ENCODE data around the gene CCDC78. TPM values are rescaled to one million over a fixed set of nuclear protein-coding genes. Genes with fewer than 3 reads are reported as not detected.

The CCDC78 gene
- total and polyA plus RNA-seq, 2 donors = 0.49 to 0.74 TPM

GRCh38 chr16:736936-737481 lies 10.8 kb upstream of the CCDC78 start:
- no peak overlapping the region for H3K4me3 ChIP-seq (ENCODE audit: low read depth, low read length)
- 95% methylated on average over 29 of the region's 29 CpGs for WGBS
- H3K27ac ChIP-seq (ENCODE audit: low read depth) = no peak overlapping the region
- no peaks in the 10 kb centered on the region for H3K4me1 ChIP-seq (ENCODE audit: insufficient read depth)
- DNase-seq (ENCODE audit: extremely low spot score) = no peak
- no peaks in the 10 kb centered on the region for H3K36me3 ChIP-seq (ENCODE audit: insufficient read depth)

GRCh38 chr16:735982-736453 lies 9.8 kb upstream of the CCDC78 start:
- 88% methylated on average over 13 of the region's 13 CpGs for WGBS
- Histone ChIP-seq H3K4me1 (ENCODE audit: insufficient read depth) (no peaks in the 10 kb centered on the region), H3K4me3 (ENCODE audit: low read depth, low read length) (no peak overlapping the region), H3K36me3 (ENCODE audit: insufficient read depth) (no peaks in the 10 kb centered on the region), H3K27ac (ENCODE audit: low read depth) (no peak overlapping the region)
- no peak for DNase-seq (ENCODE audit: extremely low spot score)

- Histone ChIP-seq H3K4me1 (ENCODE audit: insufficient read depth) (no peaks in the 10 kb centered on the region), H3K27ac (ENCODE audit: low read depth) (no peak overlapping the region), H3K4me3 (ENCODE audit: low read depth, low read length) (no peak overlapping the region), H3K36me3 (ENCODE audit: insufficient read depth) (no peaks in the 10 kb centered on the region)
- DNase-seq (ENCODE audit: extremely low spot score) = no peak
- WGBS = 95% methylated on average over 25 of the region's 25 CpGs
These were observed 9.0 kb upstream of the CCDC78 start for GRCh38 chr16:734981-735881.

GRCh38 chr16:734208-734980 lies 8.2 kb upstream of the CCDC78 start:
- no peak overlapping the region for H3K27ac ChIP-seq (ENCODE audit: low read depth)
- no peak overlapping the region for H3K4me3 ChIP-seq (ENCODE audit: low read depth, low read length)
- 92% methylated on average over 49 of the region's 49 CpGs for WGBS
- no peak for DNase-seq (ENCODE audit: extremely low spot score)
- H3K36me3 ChIP-seq (ENCODE audit: insufficient read depth) = no peaks in the 10 kb centered on the region
- no peaks in the 10 kb centered on the region for H3K4me1 ChIP-seq (ENCODE audit: insufficient read depth)

- Histone ChIP-seq H3K4me1 (ENCODE audit: insufficient read depth) (no peaks in the 10 kb centered on the region), H3K4me3 (ENCODE audit: low read depth, low read length) (no peak overlapping the region), H3K27ac (ENCODE audit: low read depth) (no peak overlapping the region), H3K36me3 (ENCODE audit: insufficient read depth) (no peaks in the 10 kb centered on the region)
- no peak for DNase-seq (ENCODE audit: extremely low spot score)
- 82% methylated on average over 34 of the region's 34 CpGs for WGBS
These were observed 7.4 kb upstream of the CCDC78 start for GRCh38 chr16:733382-734207.

GRCh38 chr16:732936-733335 lies 6.7 kb upstream of the CCDC78 start:
- 86% methylated on average over 13 of the region's 13 CpGs for WGBS
- no peaks in the 10 kb centered on the region for H3K36me3 ChIP-seq (ENCODE audit: insufficient read depth)
- H3K27ac ChIP-seq (ENCODE audit: low read depth) = no peak overlapping the region
- no peaks in the 10 kb centered on the region for H3K4me1 ChIP-seq (ENCODE audit: insufficient read depth)
- H3K4me3 ChIP-seq (ENCODE audit: low read depth, low read length) = no peak overlapping the region
- no peak for DNase-seq (ENCODE audit: extremely low spot score)

- 94% methylated on average over 12 of the region's 12 CpGs for WGBS
- Histone ChIP-seq H3K36me3 (ENCODE audit: insufficient read depth) (no peaks in the 10 kb centered on the region), H3K27ac (ENCODE audit: low read depth) (no peak overlapping the region), H3K4me3 (ENCODE audit: low read depth, low read length) (no peak overlapping the region), H3K4me1 (ENCODE audit: insufficient read depth) (no peaks in the 10 kb centered on the region)
- no peak for DNase-seq (ENCODE audit: extremely low spot score)
These were observed 6.1 kb upstream of the CCDC78 start for GRCh38 chr16:732332-732731.

DNA sequence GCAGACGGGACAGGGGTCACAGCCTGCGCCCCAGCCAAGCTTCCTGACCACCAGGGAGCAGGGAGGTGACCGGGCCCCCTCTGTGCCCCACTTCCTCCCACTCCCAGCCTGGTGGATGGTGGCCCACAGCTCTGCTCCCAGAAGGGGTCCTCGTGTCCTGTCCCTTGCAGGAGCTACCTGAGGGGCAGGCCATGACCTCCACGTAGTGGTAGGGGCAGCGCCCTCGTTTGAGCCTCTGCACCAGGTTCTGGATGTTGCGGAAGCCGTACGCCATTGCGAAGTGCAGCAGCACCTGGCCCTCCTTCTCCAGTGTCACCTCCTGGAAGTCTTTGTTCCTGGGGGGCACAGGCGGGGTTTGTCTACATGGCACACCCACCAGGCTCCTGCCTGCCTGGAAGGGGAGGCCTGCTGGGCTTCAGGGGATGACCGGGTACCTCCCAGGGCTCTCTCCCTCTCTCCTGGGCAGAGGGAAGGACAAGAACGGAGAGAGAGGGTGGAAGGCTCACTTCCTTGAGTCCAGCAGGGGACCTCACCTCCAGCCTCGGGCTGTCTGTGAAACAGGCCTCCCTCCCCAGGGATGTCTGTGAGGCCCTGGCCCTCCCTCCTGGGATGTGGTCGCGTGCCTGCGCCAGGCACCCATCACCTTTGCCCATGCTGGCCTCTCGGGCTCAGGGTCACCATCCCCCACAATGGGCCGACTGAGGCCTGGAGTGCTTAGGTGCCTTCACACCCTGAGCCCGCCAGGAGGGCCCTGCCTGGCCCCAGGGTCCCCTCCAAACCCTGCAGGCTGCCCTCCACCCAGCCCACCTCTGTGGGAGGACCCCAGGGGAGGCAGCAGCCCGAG lies 4.6 kb upstream of the CCDC78 start:
- no peaks in the 10 kb centered on the region for H3K36me3 ChIP-seq (ENCODE audit: insufficient read depth)

GRCh38 chr16:729768-730665 lies 3.8 kb upstream of the CCDC78 start:
- Histone ChIP-seq H3K4me3 (ENCODE audit: low read depth, low read length) (no peak overlapping the region), H3K36me3 (ENCODE audit: insufficient read depth) (no peaks in the 10 kb centered on the region), H3K27ac (ENCODE audit: low read depth) (no peak overlapping the region), H3K4me1 (ENCODE audit: insufficient read depth) (no peaks in the 10 kb centered on the region)
- 86% methylated on average over 37 of the region's 37 CpGs for WGBS
- no peak for DNase-seq (ENCODE audit: extremely low spot score)

More for the DNA sequence above, 4.6 kb upstream of the CCDC78 start:
- H3K27ac ChIP-seq (ENCODE audit: low read depth) = no peak overlapping the region
- DNase-seq (ENCODE audit: extremely low spot score) = no peak
- WGBS = 88% methylated on average over 22 of the region's 22 CpGs
- H3K4me1 ChIP-seq (ENCODE audit: insufficient read depth) = no peaks in the 10 kb centered on the region
- H3K4me3 ChIP-seq (ENCODE audit: low read depth, low read length) = no peak overlapping the region

GRCh38 chr16:728890-729744 lies 2.9 kb upstream of the CCDC78 start:
- Histone ChIP-seq H3K36me3 (ENCODE audit: insufficient read depth) (no peaks in the 10 kb centered on the region), H3K27ac (ENCODE audit: low read depth) (no peak overlapping the region), H3K4me3 (ENCODE audit: low read depth, low read length) (no peak overlapping the region), H3K4me1 (ENCODE audit: insufficient read depth) (no peaks in the 10 kb centered on the region)
- 59% methylated on average over 55 of the region's 55 CpGs for WGBS
- DNase-seq (ENCODE audit: extremely low spot score) = no peak
